Panc1 (cell line): ENCODE measurements around the gene CUL4A.

ENCODE experiments used
- POLR2AphosphoS5 ChIP-seq: IDR thresholded peaks from 2 replicates; pipeline ENCODE4 v1.6.1; 2012; ENCODE audit warnings: mild to moderate bottlenecking, low read depth, low read length, moderate library complexity
- TCF7L2 ChIP-seq: IDR thresholded peaks from 2 replicates; pipeline ENCODE4 v1.6.1; 2011; ENCODE audit warnings: mild to moderate bottlenecking, low read depth, low read length, inconsistent platforms
- TF ChIP-seq, protein P1 (sequence below): fragments of 450-650 bp; IDR thresholded peaks from 2 replicates; pipeline ENCODE4 v1.5.1; 2017; ENCODE audit warnings: mild to moderate bottlenecking
- TF ChIP-seq, protein P2 (sequence below), 2 experiments: IDR thresholded peaks; 2 replicates each; pipeline ENCODE4 v1.6.1; 2011 to 2012; ENCODE audit warnings: low read depth in 2 of 2, control low read depth in 1 of 2, low read length in 1 of 2, mild to moderate bottlenecking in 1 of 2, moderate library complexity in 1 of 2; ENCODE audit not compliant: insufficient read depth in 1 of 2

- TF ChIP-seq, protein P1, sequence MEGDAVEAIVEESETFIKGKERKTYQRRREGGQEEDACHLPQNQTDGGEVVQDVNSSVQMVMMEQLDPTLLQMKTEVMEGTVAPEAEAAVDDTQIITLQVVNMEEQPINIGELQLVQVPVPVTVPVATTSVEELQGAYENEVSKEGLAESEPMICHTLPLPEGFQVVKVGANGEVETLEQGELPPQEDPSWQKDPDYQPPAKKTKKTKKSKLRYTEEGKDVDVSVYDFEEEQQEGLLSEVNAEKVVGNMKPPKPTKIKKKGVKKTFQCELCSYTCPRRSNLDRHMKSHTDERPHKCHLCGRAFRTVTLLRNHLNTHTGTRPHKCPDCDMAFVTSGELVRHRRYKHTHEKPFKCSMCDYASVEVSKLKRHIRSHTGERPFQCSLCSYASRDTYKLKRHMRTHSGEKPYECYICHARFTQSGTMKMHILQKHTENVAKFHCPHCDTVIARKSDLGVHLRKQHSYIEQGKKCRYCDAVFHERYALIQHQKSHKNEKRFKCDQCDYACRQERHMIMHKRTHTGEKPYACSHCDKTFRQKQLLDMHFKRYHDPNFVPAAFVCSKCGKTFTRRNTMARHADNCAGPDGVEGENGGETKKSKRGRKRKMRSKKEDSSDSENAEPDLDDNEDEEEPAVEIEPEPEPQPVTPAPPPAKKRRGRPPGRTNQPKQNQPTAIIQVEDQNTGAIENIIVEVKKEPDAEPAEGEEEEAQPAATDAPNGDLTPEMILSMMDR = no peak
- TF ChIP-seq, protein P2, sequence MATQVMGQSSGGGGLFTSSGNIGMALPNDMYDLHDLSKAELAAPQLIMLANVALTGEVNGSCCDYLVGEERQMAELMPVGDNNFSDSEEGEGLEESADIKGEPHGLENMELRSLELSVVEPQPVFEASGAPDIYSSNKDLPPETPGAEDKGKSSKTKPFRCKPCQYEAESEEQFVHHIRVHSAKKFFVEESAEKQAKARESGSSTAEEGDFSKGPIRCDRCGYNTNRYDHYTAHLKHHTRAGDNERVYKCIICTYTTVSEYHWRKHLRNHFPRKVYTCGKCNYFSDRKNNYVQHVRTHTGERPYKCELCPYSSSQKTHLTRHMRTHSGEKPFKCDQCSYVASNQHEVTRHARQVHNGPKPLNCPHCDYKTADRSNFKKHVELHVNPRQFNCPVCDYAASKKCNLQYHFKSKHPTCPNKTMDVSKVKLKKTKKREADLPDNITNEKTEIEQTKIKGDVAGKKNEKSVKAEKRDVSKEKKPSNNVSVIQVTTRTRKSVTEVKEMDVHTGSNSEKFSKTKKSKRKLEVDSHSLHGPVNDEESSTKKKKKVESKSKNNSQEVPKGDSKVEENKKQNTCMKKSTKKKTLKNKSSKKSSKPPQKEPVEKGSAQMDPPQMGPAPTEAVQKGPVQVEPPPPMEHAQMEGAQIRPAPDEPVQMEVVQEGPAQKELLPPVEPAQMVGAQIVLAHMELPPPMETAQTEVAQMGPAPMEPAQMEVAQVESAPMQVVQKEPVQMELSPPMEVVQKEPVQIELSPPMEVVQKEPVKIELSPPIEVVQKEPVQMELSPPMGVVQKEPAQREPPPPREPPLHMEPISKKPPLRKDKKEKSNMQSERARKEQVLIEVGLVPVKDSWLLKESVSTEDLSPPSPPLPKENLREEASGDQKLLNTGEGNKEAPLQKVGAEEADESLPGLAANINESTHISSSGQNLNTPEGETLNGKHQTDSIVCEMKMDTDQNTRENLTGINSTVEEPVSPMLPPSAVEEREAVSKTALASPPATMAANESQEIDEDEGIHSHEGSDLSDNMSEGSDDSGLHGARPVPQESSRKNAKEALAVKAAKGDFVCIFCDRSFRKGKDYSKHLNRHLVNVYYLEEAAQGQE (IDR thresholded peaks at IDR 0.05; ENCODE audit: insufficient read depth in 1 of 2, low read depth in 2 of 2, low read length in 1 of 2) = no peak
- TF ChIP-seq TCF7L2 (no peak), POLR2AphosphoS5 (no peak)
These were observed 12.3 kb upstream of the CUL4A start for GRCh38 chr13:113196970-113197737.
